Memory B cell (primary cell): Measurements from ENCODE around the gene RRP15.
"Not testable (repeated sequence)": the region's sequence is repeated elsewhere in the genome, so short reads cannot be mapped to it uniquely, and the experiment has no call there.

Source experiments
- ATAC-seq: fragments of 150-1000 bp; cut with Tn5 transposase; 2 replicates; pipeline ENCODE4 v1.10.0; 2021; ENCODE audit warnings: low read depth, mild to moderate bottlenecking, moderate library complexity
- DNase-seq, 2 donors: peaks; one replicate each; pipeline ENCODE4 v3.0.0; 2022; ENCODE audit warnings: low spot score in 2 of 2
- H3K27ac Mint-ChIP-seq: one replicate; pipeline ENCODE4 v1.8.0; 2022; ENCODE audit warnings: mild to moderate bottlenecking, moderate library complexity, mixed read lengths
- H3K27me3 Mint-ChIP-seq: one replicate; pipeline ENCODE4 v1.8.0; 2022; ENCODE audit warnings: mixed read lengths
- H3K36me3 Mint-ChIP-seq: one replicate; pipeline ENCODE4 v1.8.0; 2022; ENCODE audit warnings: mild to moderate bottlenecking, mixed read lengths
- H3K4me1 Mint-ChIP-seq: one replicate; pipeline ENCODE4 v1.8.0; 2022; ENCODE audit warnings: mixed read lengths
- H3K4me3 Mint-ChIP-seq: one replicate; pipeline ENCODE4 v1.8.0; 2022; ENCODE audit warnings: mild to moderate bottlenecking, moderate library complexity, mixed read lengths
- H3K9me3 Mint-ChIP-seq: one replicate; pipeline ENCODE4 v1.8.0; 2022; ENCODE audit warnings: mixed read lengths

The RRP15 gene

GRCh38 chr1:218304281-218305039 is 19.4 kb downstream of the RRP15 start:
- Mint-ChIP-seq H3K36me3 (peaks cover 13% of the 10 kb centered on the region), H3K9me3 (no peaks in the 10 kb centered on the region), H3K4me3 (no peak overlapping the region), H3K4me1 (no peaks in the 10 kb centered on the region), H3K27ac (no peak overlapping the region), H3K27me3 (no peaks in the 10 kb centered on the region)
- DNase-seq (no peak), ATAC-seq (no peak)

- ATAC-seq (no peak), DNase-seq (no peak)
- Mint-ChIP-seq H3K4me3 (no peak overlapping the region), H3K27me3 (no peaks in the 10 kb centered on the region), H3K36me3 (peaks cover 13% of the 10 kb centered on the region), H3K4me1 (no peaks in the 10 kb centered on the region), H3K9me3 (no peaks in the 10 kb centered on the region), H3K27ac (no peak overlapping the region)
These were observed 20.5 kb downstream of the RRP15 start for GRCh38 chr1:218305472-218306064.

GRCh38 chr1:218312509-218312908 is 27.4 kb downstream of the RRP15 start:
- H3K4me3 Mint-ChIP-seq: no peak overlapping the region
- no peaks in the 10 kb centered on the region for H3K9me3 Mint-ChIP-seq
- H3K27ac Mint-ChIP-seq: no peak overlapping the region
- H3K36me3 Mint-ChIP-seq: peaks cover 22% of the 10 kb centered on the region
- no peaks in the 10 kb centered on the region for H3K27me3 Mint-ChIP-seq
- no peak for ATAC-seq
- H3K4me1 Mint-ChIP-seq: peaks cover 4% of the 10 kb centered on the region
- no peak for DNase-seq

GRCh38 chr1:218314316-218314715 is 29.2 kb downstream of the RRP15 start:
- DNase-seq: no peak
- Mint-ChIP-seq H3K9me3 (no peaks in the 10 kb centered on the region), H3K36me3 (peaks cover 23% of the 10 kb centered on the region), H3K27me3 (no peaks in the 10 kb centered on the region), H3K27ac (no peak overlapping the region), H3K4me1 (peaks cover 4% of the 10 kb centered on the region), H3K4me3 (no peak overlapping the region)
- no peak for ATAC-seq

GRCh38 chr1:218315638-218316037 is 30.5 kb downstream of the RRP15 start:
- Mint-ChIP-seq H3K27ac (no peak overlapping the region), H3K36me3 (peaks cover 25% of the 10 kb centered on the region), H3K9me3 (no peaks in the 10 kb centered on the region), H3K27me3 (no peaks in the 10 kb centered on the region), H3K4me3 (no peak overlapping the region), H3K4me1 (peaks cover 4% of the 10 kb centered on the region)
- ATAC-seq (no peak), DNase-seq (no peak)

GRCh38 chr1:218317061-218317460 is 32.0 kb downstream of the RRP15 start:
- H3K4me1 Mint-ChIP-seq: peaks cover 4% of the 10 kb centered on the region
- DNase-seq (no peak), ATAC-seq (no peak)
- H3K27me3 Mint-ChIP-seq: no peaks in the 10 kb centered on the region
- peaks cover 17% of the 10 kb centered on the region for H3K36me3 Mint-ChIP-seq
- H3K9me3 Mint-ChIP-seq: no peaks in the 10 kb centered on the region
- H3K27ac Mint-ChIP-seq: no peak overlapping the region
- H3K4me3 Mint-ChIP-seq: no peak overlapping the region

- not testable (repeated sequence) for H3K27ac Mint-ChIP-seq, H3K4me1 Mint-ChIP-seq, H3K27me3 Mint-ChIP-seq, DNase-seq, H3K4me3 Mint-ChIP-seq, H3K9me3 Mint-ChIP-seq, ATAC-seq
- H3K36me3 Mint-ChIP-seq: peaks cover 17% of the 10 kb centered on the region
These were observed 35.1 kb downstream of the RRP15 start for GRCh38 chr1:218320182-218320581.

GRCh38 chr1:218322762-218323161 is 37.7 kb downstream of the RRP15 start:
- ATAC-seq (no peak), DNase-seq (no peak)
- Mint-ChIP-seq H3K4me1 (no peaks in the 10 kb centered on the region), H3K4me3 (no peak overlapping the region), H3K27me3 (no peaks in the 10 kb centered on the region), H3K27ac (no peak overlapping the region), H3K36me3 (peaks cover 16% of the 10 kb centered on the region), H3K9me3 (no peaks in the 10 kb centered on the region)

GRCh38 chr1:218323568-218324225 is 38.6 kb downstream of the RRP15 start:
- H3K36me3 Mint-ChIP-seq: peaks cover 21% of the 10 kb centered on the region
- no peaks in the 10 kb centered on the region for H3K27me3 Mint-ChIP-seq
- H3K4me3 Mint-ChIP-seq: no peak overlapping the region
- ATAC-seq: no peak
- DNase-seq: no peak
- H3K9me3 Mint-ChIP-seq: no peaks in the 10 kb centered on the region
- H3K4me1 Mint-ChIP-seq: no peaks in the 10 kb centered on the region
- H3K27ac Mint-ChIP-seq: no peak overlapping the region

GRCh38 chr1:218324226-218324580 is 39.1 kb downstream of the RRP15 start:
- Mint-ChIP-seq H3K27ac (no peak overlapping the region), H3K27me3 (no peaks in the 10 kb centered on the region), H3K4me3 (no peak overlapping the region), H3K9me3 (no peaks in the 10 kb centered on the region), H3K36me3 (peaks cover 18% of the 10 kb centered on the region), H3K4me1 (no peaks in the 10 kb centered on the region)
- no peak for ATAC-seq
- no peak for DNase-seq

GRCh38 chr1:218328769-218329168 is 43.7 kb downstream of the RRP15 start:
- Mint-ChIP-seq H3K27ac (no peak overlapping the region), H3K4me3 (no peak overlapping the region), H3K27me3 (no peaks in the 10 kb centered on the region), H3K4me1 (no peaks in the 10 kb centered on the region), H3K9me3 (no peaks in the 10 kb centered on the region), H3K36me3 (peaks cover 14% of the 10 kb centered on the region)
- ATAC-seq (no peak), DNase-seq (no peak)

GRCh38 chr1:218330043-218330623 is 45.0 kb downstream of the RRP15 start:
- Mint-ChIP-seq H3K36me3 (peaks cover 11% of the 10 kb centered on the region), H3K9me3 (no peaks in the 10 kb centered on the region), H3K4me3 (no peak overlapping the region), H3K27ac (no peak overlapping the region), H3K27me3 (no peaks in the 10 kb centered on the region), H3K4me1 (no peaks in the 10 kb centered on the region)
- ATAC-seq: peak; percentile 56
- DNase-seq: peak in 1 of 2 donors; percentile 28

GRCh38 chr1:218332416-218332815 is 47.3 kb downstream of the RRP15 start:
- Mint-ChIP-seq H3K36me3 (peaks cover 10% of the 10 kb centered on the region), H3K9me3 (no peaks in the 10 kb centered on the region), H3K27me3 (no peaks in the 10 kb centered on the region), H3K4me1 (no peaks in the 10 kb centered on the region), H3K4me3 (no peak overlapping the region), H3K27ac (no peak overlapping the region)
- ATAC-seq (no peak), DNase-seq (no peak)

GRCh38 chr1:218336328-218336727 is 51.2 kb downstream of the RRP15 start:
- Mint-ChIP-seq H3K27ac (no peak overlapping the region), H3K36me3 (peaks cover 3% of the 10 kb centered on the region), H3K4me3 (no peak overlapping the region), H3K4me1 (no peaks in the 10 kb centered on the region), H3K9me3 (no peaks in the 10 kb centered on the region), H3K27me3 (no peaks in the 10 kb centered on the region)
- no peak for ATAC-seq
- no peak for DNase-seq
